Neural progenitor cell (in vitro differentiated cells): Measurements from ENCODE around the gene BAAT.

Source experiments
- CTCF ChIP-seq: fragments of 200-600 bp; sonication (generic); IDR thresholded peaks from 2 replicates; pipeline ENCODE4 v1.5.1; 2017; ENCODE audit warnings: antibody characterized with exemption, mild to moderate bottlenecking
- EZH2 ChIP-seq: fragments of 200-600 bp; sonication (generic); IDR thresholded peaks from 2 replicates; pipeline ENCODE4 v1.6.1; 2017; ENCODE audit warnings: antibody characterized with exemption, mild to moderate bottlenecking, moderate library complexity
- EZH2phosphoT487 ChIP-seq: fragments of 200-600 bp; sonication (generic); IDR thresholded peaks from 2 replicates; pipeline ENCODE4 v1.6.1; 2017; ENCODE audit warnings: antibody characterized with exemption

GRCh38 chr9:101376111-101376848 is 8.5 kb downstream of the BAAT start:
- TF ChIP-seq CTCF, result no peak
- no peak for TF ChIP-seq EZH2
- TF ChIP-seq EZH2phosphoT487, result no peak
